DLD1 (cell line): ENCODE data around the gene ENTPD8.
"Not testable (repeated sequence)": the region's sequence is repeated elsewhere in the genome, so short reads cannot be mapped to it uniquely, and the experiment has no call there.

Experiments used
- in situ Hi-C: cut with HindIII; loops from 2 replicates; pipeline ENCODE4 v1.10.0; 2017; ENCODE audit warnings: low sequenced_read_pairs

The ENTPD8 gene

DNA sequence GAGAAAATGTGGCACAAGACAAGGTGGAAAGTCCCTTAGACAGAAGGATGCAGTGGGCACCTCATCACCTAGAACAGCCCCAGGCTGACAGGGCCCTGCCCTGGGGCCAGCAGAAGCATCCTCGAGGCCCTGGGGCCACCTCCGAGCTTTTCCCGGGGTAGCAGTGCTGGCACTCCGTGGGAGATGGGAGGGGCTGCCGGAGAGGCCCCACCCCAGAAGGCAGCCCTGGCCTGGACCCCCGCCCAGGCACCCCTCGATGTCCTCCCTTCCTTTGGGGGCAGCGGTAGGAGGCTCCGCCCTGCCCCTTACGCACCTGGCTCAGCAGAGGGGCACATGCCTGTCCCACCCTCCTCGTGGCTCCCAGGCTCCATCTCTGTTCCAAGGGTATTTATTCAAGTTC, 35.7 kb upstream of the ENTPD8 start:
- in situ Hi-C loops = no loop called here

DNA sequence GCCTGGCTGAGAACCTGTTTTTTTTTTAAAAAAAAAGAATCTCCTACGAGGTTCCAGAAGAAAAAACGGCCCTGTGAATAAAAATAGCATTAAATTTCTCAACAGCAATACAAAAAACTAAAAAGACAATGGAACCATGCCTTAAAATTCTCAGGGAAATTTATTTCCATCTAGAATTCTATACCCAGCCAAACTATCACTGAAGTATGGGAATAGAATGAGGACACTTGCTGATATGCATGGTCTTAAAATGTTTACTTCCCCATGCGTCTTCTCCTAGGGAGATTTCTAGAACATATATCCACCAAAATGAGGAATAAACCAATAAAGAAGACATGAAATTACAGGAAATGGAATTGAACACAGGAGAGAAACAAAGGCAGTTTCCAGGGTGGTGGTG, 34.5 kb upstream of the ENTPD8 start:
- in situ Hi-C loops = no loop called here

DNA sequence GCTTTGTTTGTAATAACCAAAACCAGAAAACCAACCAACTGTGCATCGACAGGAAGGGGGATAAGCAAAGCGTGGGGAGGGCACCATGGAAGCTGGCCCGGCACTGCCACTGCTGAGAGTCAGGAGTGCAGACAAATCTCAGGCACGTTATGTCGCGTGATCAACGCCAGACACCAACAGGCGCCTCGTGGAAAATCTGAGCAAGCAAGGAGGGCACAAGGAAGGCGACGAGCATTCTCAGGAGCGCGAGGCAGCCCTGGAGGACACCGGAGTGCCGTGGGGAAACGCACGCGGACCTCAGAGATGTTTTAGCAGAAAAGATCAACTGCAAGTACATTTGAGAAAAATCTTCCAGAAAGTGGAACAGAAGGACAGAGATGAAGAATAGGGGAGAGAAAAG, 33.1 kb upstream of the ENTPD8 start:
- in situ Hi-C loops = no loop called here

DNA sequence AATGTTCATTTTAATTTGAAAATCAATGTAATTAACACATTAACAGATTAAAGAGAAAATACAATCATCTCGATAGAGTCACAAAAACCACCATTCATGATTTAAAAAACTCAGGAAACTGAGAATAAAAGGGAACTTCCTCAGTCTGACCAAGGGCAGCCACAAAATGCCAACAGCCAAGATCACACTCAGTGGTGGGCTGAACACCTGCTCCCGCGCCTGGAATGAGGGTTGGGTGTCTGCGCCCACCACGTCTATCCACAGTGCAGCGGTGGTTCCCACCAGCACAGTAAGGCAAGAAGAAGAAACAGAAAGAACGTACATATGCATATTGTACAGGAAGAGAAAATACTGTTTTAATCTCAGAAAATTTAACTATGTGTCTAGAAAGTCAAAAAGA, 29.6 kb upstream of the ENTPD8 start:
- in situ Hi-C loops = no loop called here

DNA sequence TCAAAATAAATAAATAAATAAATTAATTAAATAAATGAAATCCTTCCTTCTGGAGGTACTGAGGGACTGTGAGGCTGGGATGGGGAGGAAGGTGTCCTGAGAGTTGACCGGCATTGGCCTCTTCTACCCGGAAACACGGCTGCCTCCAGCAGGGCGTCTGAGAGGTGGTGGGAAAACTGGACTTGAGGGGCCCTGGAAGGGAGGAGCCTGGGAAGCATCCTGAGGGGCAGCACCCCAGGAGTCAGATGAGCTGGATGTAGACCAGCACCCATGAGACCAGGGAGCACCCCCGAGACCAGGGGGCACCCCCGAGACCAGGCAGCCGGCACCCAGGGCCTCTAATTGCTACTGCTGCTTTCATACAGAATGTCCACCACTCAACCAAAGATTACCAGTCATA, 26.7 kb upstream of the ENTPD8 start:
- in situ Hi-C loops = no loop called here

DNA sequence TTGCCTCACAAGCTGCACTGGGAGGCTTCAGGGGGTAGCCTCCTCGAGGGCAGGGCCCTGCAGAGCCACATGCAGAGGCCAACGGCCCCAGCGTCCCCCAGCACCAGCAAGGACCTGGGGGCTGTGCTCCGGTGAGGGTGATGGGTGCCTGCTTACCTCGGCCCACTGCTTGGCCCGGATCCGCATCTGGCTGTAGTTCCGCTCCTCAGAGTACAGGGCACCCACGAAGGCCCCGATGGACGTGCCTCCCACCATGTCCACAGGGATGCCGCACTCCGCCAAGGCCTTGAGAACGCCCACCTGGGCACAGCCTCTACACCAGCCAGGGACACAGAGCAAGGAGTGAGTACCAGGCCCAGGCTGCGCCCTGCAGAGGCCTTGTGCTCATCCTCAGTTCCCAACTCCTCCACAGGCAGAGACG, 26.0 kb upstream of the ENTPD8 start:
- in situ Hi-C loops = no loop called here

DNA sequence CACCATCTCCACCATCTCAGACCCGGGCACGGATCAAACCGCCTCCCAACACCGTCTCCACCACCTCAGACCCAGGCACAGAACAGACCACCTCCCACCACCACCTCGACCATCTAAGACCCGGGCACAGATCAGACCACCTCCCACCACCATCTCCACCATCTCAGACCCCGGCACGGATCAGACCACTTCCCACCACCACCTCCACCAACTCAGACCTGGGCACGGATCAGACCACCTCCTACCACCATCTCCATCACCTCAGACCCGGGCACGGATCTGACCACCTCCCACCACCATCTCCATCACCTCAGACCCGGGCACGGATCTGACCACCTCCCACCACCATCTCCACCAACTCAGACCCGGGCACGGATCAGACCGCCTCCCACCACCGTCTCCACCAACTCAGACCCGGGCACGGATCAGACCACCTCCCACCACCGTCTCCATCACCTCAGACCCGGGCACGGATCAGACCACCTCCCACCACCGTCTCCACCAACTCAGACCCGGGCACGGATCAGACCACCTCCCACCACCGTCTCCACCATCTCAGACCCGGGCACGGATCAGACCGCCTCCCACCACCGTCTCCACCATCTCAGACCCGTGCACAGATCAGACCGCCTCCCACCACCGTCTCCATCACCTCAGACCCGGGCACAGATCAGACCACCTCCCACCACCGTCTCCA, 25.4 kb upstream of the ENTPD8 start:
- in situ Hi-C loops = not testable (repeated sequence)

DNA sequence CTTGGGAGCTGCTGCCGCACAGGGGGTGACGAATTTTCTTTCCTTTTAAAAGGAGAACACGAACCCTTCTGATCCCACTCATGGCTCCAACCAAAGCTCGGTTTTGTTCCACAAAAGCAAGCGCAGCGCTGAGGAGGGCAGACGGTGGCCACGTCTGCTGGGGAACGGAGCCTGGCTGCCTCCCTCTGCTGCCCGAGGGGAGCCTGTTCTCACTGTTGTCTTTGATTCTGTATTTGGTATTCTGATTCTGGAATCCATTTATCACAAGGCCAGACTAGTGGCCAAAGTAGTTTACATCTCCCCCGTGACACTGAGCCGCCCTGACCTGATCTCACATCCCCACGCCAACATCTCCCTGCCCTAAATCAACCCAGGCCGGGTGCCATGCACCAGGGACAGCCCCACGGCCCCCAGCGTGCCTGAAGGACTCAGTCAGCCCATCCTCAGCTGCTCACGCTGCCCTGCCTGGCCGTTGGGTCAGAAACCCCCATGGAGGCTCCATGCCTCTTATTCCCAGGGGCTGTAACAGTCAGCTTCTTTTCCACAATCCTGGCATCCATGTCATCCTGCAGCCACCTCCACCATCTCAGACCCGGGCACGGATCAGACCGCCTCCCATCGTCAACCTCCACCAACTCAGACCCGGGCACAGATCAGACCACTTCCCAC, 24.7 kb upstream of the ENTPD8 start:
- in situ Hi-C loops = no loop called here

DNA sequence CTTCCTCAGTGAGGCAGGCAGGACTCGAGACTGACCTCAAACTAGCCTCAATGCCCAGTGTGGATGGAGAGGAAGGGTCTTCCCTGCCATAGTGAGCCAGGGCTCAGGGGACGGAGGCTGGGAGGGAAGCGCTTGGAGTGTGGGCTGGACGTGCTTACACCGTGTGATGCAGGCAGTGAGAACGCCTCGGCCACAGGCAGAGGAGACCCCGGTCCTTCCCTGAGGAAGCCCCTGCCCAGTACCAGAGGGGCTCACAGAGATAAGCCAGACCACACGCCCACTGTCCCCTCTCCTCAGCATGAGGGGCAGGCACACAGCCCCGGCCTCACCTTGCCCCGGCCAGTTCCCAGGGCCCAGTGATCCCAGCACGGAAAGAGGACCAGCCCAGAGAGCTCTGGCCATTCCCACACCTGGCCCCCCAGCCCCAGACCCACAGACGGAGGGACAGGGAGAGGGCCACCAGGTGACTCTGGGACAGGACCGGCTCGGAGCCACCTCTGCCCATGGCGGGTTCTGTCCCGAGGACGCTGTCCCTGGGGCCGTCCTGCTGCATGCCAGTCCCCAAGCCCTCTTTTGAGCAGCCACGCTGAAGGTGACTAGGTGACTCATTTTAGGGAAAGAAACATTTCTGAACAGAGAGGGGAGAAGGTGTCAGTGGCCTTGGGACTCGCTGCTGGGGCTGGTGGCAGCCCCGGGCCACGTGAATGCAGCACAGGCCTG, 24.0 kb upstream of the ENTPD8 start:
- in situ Hi-C loops = no loop called here

DNA sequence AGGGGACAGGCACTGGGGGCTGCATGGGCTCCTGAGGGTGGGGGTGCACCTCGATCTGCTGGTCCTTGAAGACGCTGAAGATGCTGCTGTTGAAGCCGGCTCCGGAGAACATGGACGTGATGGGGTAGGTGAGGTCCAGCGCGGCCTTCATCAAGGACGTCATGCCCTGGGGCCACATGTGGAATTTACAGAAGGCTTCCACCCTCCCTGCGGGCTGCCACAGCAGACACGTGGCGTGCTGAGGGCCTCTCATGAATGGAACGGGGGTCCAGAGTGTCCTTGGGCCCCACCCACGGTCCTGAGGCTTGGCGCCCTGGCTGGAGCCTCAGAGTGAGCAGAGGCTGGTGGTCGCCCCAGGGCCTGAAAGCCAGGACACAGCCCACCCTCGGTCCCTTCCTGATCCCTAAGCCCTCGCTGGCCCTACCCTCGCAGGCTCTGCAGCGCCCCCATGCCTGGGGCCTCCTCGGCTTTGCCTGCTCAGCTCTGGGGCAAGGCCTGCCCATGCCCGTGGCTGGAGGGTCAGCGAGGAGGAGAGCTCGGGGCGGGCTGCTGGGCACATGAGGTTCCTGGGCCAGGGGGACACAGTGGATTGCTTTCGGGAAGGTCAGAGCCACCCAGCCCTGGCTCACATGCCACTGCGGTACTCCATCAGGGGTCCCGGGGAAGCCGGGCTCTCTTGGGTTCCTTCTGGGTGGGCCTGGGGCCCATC, 23.3 kb upstream of the ENTPD8 start:
- in situ Hi-C loops = no loop called here

DNA sequence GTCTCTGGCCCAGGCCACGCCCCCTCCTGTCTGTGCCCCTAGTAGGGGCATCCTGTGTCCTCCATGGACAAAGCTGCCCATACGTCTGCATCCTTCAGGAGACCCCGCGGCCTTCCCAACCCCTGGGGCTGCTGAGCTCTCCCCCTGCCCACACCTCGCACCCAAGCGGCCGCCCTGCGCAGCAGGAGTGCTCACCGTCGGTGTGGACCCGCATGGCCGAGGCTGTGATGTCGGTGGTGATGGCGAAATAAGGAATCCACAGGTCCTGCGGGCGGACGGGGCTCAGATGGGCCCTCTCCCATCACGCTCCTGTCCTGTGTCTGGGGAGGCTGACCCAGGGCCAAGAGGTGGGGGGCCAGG, 22.8 kb upstream of the ENTPD8 start:
- in situ Hi-C loops = no loop called here

DNA sequence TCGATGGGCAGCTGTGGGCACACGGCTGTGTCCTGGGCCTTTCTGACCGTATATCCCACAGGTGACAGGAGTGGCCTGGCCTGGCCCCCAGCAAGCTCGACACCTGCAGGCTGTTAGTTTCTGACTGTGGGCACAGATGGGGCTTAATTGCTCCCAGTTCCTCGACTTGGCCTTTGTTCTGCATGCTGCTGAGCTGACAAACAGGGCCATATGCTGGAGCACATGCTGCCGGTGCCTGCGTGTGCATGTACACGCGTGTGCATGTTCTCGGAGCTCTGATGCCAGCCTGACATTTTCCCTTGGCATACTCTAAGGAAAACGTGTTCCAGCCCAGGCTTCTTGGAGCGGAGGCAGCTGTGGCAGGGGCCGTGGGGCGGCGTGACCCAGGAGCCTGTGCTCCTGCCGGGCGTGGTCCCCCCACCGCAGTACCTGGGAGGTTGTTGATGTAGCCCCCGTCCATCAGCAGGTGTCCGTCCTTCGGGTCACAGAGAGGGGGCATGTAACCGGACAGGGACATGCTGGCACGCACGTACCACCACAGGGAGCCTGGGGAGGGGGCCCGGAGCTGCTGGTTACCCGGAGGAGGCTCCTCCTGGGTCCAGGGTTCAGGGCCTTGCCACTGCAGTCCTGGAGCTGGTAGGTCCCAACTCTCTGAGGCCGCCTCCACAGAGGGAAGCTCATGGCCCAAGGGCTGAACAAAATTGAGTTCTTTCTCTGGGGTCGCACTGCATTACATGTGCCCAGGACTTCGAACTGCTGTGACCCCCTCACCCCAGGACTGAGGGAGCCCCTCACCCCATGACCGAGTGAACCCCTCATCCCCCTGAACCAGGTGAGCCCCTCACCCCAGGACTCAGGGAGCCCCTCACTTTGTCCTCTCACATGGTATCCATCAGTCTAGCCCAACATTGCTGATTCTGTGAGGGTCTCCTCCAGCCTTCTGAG, 22.1 kb upstream of the ENTPD8 start:
- in situ Hi-C loops = no loop called here

DNA sequence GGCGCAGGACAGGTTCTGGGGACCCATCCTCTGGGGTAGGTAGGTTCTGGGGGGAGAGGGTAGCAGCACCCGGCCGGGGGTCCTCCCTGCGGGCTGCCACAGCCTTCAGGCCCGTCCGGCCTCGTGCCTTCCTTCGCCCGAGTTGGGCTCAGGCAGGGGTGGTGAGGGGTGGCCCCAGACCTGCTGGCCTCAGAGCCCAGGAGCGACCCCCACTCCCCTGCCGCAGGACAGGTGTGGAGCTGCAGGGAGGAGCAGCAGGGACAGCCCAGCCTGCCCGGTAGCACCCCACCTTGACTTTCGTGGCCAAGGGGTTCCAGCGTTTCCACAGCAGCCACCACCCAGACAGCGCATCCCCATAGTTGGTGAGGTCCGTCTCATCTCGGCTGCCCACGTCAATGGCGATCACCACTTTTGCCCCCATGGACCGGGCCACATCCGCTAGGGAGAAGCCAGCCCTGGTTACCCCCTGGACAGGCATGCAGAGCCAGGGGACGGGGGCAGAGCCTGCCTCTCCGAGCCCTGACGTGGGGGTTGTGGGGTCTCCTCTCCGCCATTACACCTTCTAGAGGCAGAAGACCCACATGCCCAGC, 21.3 kb upstream of the ENTPD8 start:
- in situ Hi-C loops = no loop called here

DNA sequence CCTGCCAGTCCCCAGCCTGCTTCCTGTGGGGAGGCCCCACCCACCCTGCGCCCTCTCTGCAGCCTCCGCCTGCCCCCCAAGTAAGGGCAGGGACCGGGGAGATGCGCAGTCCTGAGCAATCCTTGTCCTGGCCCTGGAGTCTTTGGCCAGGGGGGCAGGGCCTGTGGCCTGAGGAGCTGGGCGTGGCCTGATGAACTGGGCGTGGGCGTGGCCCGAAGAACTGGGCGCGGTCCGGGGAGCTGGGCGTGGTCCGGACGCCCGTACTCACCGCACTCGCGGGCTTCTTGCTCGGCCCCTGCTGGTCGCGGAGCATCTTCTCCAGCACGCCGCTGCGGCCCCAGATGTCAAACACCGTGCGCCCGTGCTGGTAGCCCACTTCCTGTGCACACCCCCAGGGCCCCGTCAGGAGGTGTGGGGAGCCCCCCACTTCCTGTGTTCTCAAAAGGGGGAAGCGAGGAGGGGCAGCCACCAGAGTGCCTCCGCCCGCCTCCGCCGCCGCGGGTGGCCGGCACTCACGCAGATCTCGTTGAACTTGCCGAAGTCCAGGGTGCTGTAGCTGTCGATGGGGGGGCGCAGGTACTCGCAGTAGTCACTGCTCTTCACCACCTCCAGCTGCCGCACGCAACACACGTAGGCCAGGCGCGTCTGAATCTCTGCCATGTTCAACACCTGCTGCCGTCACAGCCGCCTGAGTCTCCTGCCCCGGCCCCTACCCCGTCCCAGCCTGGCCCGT, 20.7 kb upstream of the ENTPD8 start:
- in situ Hi-C loops = no loop called here

DNA sequence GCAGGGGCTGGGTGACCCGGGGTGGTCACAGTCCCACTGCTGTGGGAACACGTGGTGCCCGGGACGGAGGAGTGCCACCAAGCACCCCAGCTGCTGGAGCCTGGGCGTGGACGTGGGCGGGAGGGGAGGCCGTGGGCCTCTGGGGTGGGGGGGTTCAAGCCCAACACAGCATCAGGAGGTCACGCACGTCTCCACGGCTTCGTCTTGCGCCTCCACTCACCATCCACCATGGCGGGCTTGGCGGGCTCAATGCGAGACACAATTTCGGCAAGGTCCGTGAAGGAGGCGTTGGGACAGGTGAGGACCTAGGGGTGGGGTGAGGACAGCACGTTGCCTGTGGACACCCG, 20.1 kb upstream of the ENTPD8 start:
- in situ Hi-C loops = no loop called here

DNA sequence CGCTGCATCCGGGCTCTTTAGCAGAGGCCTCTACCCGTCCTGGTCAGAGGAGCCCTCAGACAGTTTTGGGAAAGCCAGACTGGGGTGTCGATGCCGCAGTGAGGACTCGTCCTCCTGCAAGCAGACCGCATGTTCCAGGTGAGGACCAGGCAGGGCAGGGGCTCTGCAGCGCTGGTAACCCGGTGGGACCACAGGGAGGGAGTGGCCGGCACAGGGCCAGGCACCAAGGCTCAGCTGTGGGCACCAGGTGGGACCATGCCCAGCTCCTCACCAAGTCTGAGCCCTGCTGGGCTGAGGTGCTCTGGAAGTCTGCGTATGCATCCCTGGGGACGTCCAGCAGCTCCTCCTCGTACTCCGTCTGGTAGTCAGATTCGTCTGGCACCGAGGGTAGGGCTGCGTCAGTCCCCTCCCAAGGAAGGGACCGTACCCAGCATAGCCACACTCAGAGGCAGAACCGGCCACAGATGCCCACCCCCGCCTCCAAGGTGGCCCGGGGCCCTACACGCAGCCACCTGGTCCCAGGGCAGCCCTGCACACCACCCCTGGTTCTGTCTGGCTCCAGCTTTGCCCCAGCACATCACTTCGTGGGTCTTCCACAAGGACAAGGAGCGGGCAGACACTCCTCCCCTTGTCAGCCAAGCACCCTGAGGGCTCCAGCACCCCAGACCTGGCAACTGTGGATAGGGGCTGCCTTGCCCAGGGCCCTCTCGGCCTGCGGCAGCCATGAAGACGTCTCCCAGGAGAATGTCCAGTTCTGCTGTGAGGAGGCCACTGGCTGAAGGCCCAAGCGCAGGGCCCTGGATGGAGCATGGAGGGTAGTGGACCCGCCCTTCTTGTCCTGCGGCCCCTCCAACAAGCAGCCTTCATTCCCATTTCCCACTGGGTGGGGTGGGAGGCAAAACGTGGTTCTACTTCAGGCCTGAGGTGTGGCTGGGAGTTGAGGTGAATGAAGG, 19.5 kb upstream of the ENTPD8 start:
- in situ Hi-C loops = no loop called here

DNA sequence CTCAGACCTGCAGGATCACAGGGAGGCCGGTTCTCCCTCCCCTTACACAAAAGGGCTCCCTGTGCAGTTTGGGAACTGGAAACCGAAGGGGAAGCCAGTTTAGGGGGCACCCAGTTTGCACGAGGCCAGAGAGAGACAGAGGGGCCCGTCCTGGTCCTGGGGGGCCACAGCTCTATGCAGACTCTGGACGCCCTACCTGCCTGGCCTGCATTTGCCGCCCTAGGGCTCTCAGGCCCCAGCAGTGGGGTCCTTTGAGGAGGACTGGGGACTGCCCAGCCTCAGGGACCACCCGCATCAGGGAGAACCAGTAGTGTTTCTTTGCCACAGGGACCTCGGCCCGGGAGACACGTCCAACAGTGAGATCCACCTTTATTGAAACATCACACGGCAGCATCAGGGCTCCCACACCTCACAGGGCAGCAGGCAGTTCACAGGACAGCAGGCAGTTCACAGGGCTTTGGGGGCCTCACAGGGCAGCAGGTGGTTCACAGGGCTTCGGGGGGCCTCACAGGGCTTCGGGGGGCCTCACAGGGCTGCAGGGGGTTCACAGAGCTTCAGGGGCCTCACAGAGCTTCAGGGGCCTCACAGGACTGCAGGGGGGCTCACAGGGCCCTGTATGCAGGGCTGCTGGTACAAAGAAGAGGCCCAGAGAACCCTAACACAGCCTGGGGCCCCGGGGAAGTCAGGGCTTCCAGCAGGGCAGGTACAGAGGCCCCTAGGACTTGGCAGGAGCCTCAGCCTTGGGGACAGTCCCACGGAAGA, 18.6 kb upstream of the ENTPD8 start:
- in situ Hi-C loops = no loop called here

DNA sequence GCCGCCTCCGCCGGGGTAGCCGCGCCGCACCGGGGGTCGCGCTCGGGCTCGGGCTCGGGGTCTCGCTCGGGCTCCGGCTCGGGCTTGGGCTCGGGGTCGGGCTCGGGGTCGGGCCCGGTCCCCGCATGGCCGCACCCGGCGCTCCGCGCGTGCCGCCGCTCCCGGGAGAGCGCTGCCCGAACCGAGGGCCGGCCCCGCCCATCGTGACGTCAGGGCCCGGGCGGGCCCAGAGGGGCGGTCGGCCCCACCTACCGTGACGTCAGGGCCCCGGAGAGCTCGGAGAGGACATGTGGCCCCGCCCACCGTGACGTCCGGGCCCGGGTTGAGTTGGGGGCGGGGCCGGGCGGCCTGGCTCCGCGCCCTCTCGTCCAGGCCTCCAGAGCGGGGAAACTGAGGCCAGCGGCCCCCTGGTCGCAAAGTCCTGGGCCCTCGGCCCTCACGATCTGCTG, 18.0 kb upstream of the ENTPD8 start, which contains the start of gene NSMF:
Gene NSMF, minus strand, starts transcription at position 183 of the 449 bp plus-strand sequence. CDS start 232 bp downstream, outside the sequence.
- in situ Hi-C loops = no loop called here
